ENCODE results near the gene ADAP1.

Gene ADAP1

DNA sequence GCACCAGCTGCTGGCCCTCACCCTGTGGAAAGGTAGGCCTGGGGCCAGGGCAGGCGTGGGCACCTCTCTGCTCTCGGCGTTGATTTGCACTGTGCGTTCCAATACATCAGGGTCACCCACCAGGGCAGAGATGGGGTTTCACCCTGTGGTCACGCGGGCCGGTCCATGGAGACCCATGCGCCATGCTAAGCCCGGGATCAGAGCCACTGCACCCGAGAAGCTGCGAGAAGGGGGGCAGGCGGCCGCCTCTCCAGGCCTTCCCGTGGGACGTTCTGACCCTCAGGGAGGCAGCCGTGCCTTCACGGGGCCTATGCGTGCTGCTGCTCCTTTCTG lies 67.0 kb downstream of the ADAP1 start:
- Histone ChIP-seq H3K4me3 (ENCODE audit: low read length) (no peak overlapping the region), H3K79me2 (ENCODE audit: control insufficient read depth, insufficient read depth, low read length) (peaks cover 60% of the 10 kb centered on the region), H3K23ac (ENCODE audit: low read length) (no peak overlapping the region), H4K8ac (ENCODE audit: low read depth, low read length) (no peak overlapping the region), H3K4ac (ENCODE audit: low read depth, low read length) (no peak overlapping the region), H4K5ac (ENCODE audit: low read length) (no peak overlapping the region), H3K9ac (ENCODE audit: low read length) (no peak overlapping the region), H2BK15ac (replicated peaks; ENCODE audit: low read depth) (no peak overlapping the region), H3K4me1 (ENCODE audit: control insufficient read depth, low read depth, low read length) (no peaks in the 10 kb centered on the region), H2BK120ac (ENCODE audit: low read depth, low read length) (no peak overlapping the region), H3K56ac (ENCODE audit: low read length) (peak overlapping the region; percentile 49), H3K4me2 (ENCODE audit: low read length) (no peak overlapping the region), H3K27me3 (ENCODE audit: insufficient read depth, low read length, poor library complexity) (no peaks in the 10 kb centered on the region), H2BK5ac (ENCODE audit: low read length) (no peak overlapping the region), H3K18ac (ENCODE audit: low read length) (no peak overlapping the region), H3K27ac (ENCODE audit: low read depth, low read length) (no peak overlapping the region), H3K79me1 (ENCODE audit: low read length) (peaks cover 40% of the 10 kb centered on the region), H2AK5ac (ENCODE audit: low read length) (no peak overlapping the region), H3K36me3 (ENCODE audit: control insufficient read depth, insufficient read depth, low read length) (peaks cover 5% of the 10 kb centered on the region)
- no peak for DNase-seq
- no CpG with 5 or more reads among the region's 18 CpGs for WGBS (ENCODE audit: extremely low coverage, insufficient coverage, low lambda C conversion rate)

DNA sequence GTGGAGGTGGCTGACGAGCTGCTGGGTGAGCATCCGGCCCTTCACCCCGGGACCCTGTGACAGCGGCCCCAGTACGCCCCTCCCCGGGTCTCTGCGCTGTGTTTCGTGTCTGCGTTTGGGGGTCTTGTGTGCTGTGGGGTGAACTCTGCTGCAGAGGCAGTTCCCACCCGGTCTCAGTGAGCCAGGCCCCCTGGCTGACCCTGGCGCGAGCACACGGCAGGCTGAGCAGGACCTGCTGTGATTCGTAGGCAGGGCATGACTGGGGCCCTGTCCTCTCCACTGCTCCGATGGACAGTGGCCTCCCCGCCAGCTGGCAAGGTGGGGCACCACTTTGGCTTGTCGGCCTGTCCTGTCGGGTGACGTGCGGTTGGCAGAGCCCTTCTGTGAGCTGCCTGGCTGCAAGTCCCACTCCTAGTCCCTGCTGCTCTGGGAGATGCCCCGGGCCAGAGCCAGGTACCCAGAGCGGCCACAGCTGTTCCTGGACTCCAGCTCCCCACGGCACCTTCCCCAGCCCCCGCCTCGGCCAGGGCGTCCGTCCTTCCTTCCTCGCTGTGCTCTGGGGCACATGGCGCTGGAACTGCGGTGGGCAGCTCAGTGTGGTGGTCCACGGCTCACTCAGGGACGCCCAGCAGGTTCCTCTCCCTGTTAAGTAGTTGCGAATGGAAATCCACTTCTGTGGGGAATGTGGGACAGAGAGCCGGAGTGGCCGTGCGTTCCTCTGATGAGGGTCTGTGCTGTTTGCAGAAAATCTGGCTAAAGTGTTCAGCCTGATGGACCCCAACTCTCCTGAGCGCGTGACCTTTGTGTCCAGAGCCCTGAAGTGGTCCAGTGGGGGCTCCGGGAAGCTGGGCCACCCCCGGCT lies 67.6 kb downstream of the ADAP1 start:
- DNase-seq: no peak
- no peak overlapping the region for H3K4ac ChIP-seq (ENCODE audit: low read depth, low read length)
- no peak overlapping the region for H3K18ac ChIP-seq (ENCODE audit: low read length)
- H3K56ac ChIP-seq (ENCODE audit: low read length): peak overlapping the region; percentile 49
- no peak overlapping the region for H3K9ac ChIP-seq (ENCODE audit: low read length)
- no peaks in the 10 kb centered on the region for H3K27me3 ChIP-seq (ENCODE audit: insufficient read depth, low read length, poor library complexity)
- H4K5ac ChIP-seq (ENCODE audit: low read length): no peak overlapping the region
- no peak overlapping the region for H2BK5ac ChIP-seq (ENCODE audit: low read length)
- peaks cover 65% of the 10 kb centered on the region for H3K79me2 ChIP-seq (ENCODE audit: control insufficient read depth, insufficient read depth, low read length)
- peaks cover 41% of the 10 kb centered on the region for H3K79me1 ChIP-seq (ENCODE audit: low read length)
- no peak overlapping the region for H2BK120ac ChIP-seq (ENCODE audit: low read depth, low read length)
- H3K4me3 ChIP-seq (ENCODE audit: low read length): no peak overlapping the region
- H3K23ac ChIP-seq (ENCODE audit: low read length): no peak overlapping the region
- no peak overlapping the region for H4K8ac ChIP-seq (ENCODE audit: low read depth, low read length)
- WGBS (ENCODE audit: extremely low coverage, insufficient coverage, low lambda C conversion rate): no CpG with 5 or more reads among the region's 40 CpGs
- H2AK5ac ChIP-seq (ENCODE audit: low read length): no peak overlapping the region
- peaks cover 2% of the 10 kb centered on the region for H3K36me3 ChIP-seq (ENCODE audit: control insufficient read depth, insufficient read depth, low read length)
- H3K4me1 ChIP-seq (ENCODE audit: control insufficient read depth, low read depth, low read length): no peaks in the 10 kb centered on the region
- H2BK15ac ChIP-seq (replicated peaks; ENCODE audit: low read depth): no peak overlapping the region
- H3K4me2 ChIP-seq (ENCODE audit: low read length): no peak overlapping the region
- H3K27ac ChIP-seq (ENCODE audit: low read depth, low read length): no peak overlapping the region

DNA sequence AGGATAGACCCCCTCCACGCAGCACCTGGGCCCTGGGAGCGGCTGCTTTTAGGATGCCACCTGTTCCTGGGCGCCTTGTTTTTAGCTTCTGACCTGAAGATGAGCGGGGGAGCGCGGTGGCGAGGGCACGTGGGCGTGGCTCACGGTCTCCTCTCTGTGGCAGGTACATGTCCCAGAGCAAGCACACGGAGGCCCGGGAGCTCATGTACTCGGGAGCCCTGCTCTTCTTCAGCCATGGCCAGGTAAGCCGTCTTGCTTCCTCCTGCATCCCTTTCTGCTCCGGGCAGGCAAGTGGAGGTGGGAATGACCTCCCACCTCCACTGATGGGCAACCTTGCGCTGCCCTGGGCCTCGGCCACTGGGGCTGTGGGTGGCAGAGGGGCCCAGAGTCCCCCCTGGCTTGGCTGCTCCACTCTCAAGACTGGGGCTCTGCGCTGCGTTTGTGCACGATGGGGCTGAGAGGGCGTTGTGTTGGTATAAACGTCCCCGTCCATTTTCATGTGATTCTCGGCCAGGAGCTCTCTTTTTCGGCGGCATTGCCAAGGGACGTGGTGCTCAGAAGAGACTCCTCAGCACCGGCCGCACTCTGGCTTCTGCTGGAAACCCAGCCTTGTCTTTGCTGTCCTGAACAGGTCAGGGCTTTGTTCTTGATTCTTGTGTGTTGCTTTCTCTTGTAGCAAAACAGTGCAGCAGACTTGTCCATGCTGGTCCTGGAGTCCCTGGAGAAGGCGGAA lies 68.4 kb downstream of the ADAP1 start:
- no peak overlapping the region for H3K4me2 ChIP-seq (ENCODE audit: low read length)
- no peaks in the 10 kb centered on the region for H3K27me3 ChIP-seq (ENCODE audit: insufficient read depth, low read length, poor library complexity)

DNA sequence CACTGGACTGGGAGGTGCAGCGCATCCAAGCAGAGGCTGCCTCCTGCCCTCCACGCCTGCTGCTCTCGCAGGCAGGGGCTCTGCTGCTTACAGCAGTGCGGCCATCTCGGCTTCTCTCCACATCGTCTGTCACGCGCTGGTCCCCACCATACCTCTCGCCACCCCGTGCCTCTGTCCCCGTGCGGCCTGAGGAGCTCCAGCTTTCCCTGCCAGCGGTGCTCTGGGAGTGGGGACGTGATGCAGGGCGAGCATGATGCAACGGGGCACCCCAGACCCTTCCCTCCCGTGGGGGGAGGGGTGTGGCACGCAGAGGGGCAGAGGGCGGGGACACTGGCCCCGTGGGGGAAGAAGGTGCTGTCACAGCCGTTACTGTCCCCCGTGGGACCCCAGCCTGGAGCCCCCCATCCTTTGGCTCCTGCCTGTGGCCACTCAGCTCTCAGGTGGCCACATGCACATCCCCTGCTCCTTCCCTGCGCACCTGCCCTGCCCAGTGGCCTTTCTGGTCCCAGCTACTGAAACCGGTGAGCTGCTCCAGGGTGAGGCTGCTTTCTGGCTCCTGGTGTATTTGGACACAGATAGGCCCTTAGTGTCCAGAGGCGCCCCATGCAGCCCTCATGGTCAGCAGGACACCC lies 69.1 kb downstream of the ADAP1 start:
- Histone ChIP-seq H3K79me2 (ENCODE audit: control insufficient read depth, insufficient read depth, low read length) (peaks cover 79% of the 10 kb centered on the region), H3K27me3 (ENCODE audit: insufficient read depth, low read length, poor library complexity) (no peaks in the 10 kb centered on the region), H4K8ac (ENCODE audit: low read depth, low read length) (no peak overlapping the region), H2BK5ac (ENCODE audit: low read length) (no peak overlapping the region), H3K18ac (ENCODE audit: low read length) (no peak overlapping the region), H3K27ac (ENCODE audit: low read depth, low read length) (no peak overlapping the region), H3K9ac (ENCODE audit: low read length) (no peak overlapping the region), H4K5ac (ENCODE audit: low read length) (no peak overlapping the region), H3K79me1 (ENCODE audit: low read length) (peaks cover 43% of the 10 kb centered on the region), H3K23ac (ENCODE audit: low read length) (no peak overlapping the region), H3K4ac (ENCODE audit: low read depth, low read length) (no peak overlapping the region), H2BK120ac (ENCODE audit: low read depth, low read length) (no peak overlapping the region), H3K4me1 (ENCODE audit: control insufficient read depth, low read depth, low read length) (no peaks in the 10 kb centered on the region), H3K36me3 (ENCODE audit: control insufficient read depth, insufficient read depth, low read length) (no peaks in the 10 kb centered on the region), H3K4me2 (ENCODE audit: low read length) (no peak overlapping the region), H2AK5ac (ENCODE audit: low read length) (no peak overlapping the region), H2BK15ac (replicated peaks; ENCODE audit: low read depth) (no peak overlapping the region), H3K56ac (ENCODE audit: low read length) (no peak overlapping the region), H3K4me3 (ENCODE audit: low read length) (no peak overlapping the region)
- WGBS (ENCODE audit: extremely low coverage, insufficient coverage, low lambda C conversion rate): no CpG with 5 or more reads among the region's 25 CpGs
- DNase-seq: no peak

More for the DNA sequence above, 68.4 kb downstream of the ADAP1 start:
- Histone ChIP-seq H2BK5ac (ENCODE audit: low read length) (no peak overlapping the region), H3K79me1 (ENCODE audit: low read length) (peaks cover 43% of the 10 kb centered on the region), H4K5ac (ENCODE audit: low read length) (no peak overlapping the region), H2AK5ac (ENCODE audit: low read length) (no peak overlapping the region), H3K23ac (ENCODE audit: low read length) (no peak overlapping the region), H3K79me2 (ENCODE audit: control insufficient read depth, insufficient read depth, low read length) (peaks cover 73% of the 10 kb centered on the region), H3K18ac (ENCODE audit: low read length) (no peak overlapping the region), H4K8ac (ENCODE audit: low read depth, low read length) (no peak overlapping the region), H3K4me1 (ENCODE audit: control insufficient read depth, low read depth, low read length) (no peaks in the 10 kb centered on the region), H2BK15ac (replicated peaks; ENCODE audit: low read depth) (no peak overlapping the region), H3K36me3 (ENCODE audit: control insufficient read depth, insufficient read depth, low read length) (peaks cover 2% of the 10 kb centered on the region), H3K27ac (ENCODE audit: low read depth, low read length) (no peak overlapping the region), H3K4ac (ENCODE audit: low read depth, low read length) (no peak overlapping the region), H3K4me3 (ENCODE audit: low read length) (no peak overlapping the region), H3K9ac (ENCODE audit: low read length) (no peak overlapping the region), H2BK120ac (ENCODE audit: low read depth, low read length) (no peak overlapping the region), H3K56ac (ENCODE audit: low read length) (no peak overlapping the region)
- WGBS (ENCODE audit: extremely low coverage, insufficient coverage, low lambda C conversion rate): no CpG with 5 or more reads among the region's 30 CpGs
- DNase-seq: no peak

DNA sequence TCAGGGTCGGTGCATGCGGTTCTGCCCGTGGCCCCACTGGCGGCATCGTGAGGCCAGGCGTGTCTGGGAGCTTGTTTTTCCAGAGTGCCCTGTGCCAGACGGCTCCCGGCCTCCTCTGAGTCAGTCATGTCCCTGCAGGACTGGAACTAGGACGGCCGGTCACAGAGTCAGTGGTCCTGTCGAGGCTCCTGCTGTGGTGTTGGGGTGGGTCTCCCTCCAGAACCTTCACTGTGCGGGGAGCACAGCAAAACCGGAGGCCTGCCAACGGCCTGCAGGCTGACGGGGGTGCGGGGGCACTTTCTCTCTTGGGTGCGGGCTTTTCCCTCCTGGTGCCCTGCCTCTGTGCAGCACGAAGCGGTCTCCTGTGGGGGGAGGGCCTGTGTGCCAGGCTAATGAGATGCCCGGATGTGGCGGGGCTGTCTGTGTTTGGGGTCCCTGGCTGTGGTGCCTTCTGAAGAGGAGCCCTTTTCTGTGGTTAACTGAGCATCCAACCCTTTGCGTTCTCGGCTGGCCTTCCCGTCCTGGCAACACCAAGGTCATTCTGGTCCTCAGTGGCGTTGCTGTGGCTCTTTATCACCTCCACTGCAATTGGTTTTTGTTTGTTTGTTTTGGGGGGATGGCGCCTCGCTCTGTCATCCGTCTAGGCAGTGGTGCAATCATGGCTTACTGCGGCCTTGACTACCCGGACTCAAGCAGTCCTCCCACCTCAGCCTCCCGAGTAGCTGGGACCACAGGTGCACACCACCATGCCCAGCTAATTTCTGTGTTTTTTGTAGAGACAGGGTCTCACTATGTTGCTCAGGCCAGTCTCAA lies 70.1 kb downstream of the ADAP1 start:
- Histone ChIP-seq H3K4me2 (ENCODE audit: low read length) (no peak overlapping the region), H3K36me3 (ENCODE audit: control insufficient read depth, insufficient read depth, low read length) (no peaks in the 10 kb centered on the region), H3K18ac (ENCODE audit: low read length) (no peak overlapping the region), H3K79me2 (ENCODE audit: control insufficient read depth, insufficient read depth, low read length) (peaks cover 88% of the 10 kb centered on the region), H2BK5ac (ENCODE audit: low read length) (no peak overlapping the region), H2AK5ac (ENCODE audit: low read length) (no peak overlapping the region), H3K56ac (ENCODE audit: low read length) (no peak overlapping the region), H4K5ac (ENCODE audit: low read length) (no peak overlapping the region), H3K4me1 (ENCODE audit: control insufficient read depth, low read depth, low read length) (no peaks in the 10 kb centered on the region), H3K9ac (ENCODE audit: low read length) (no peak overlapping the region), H2BK15ac (replicated peaks; ENCODE audit: low read depth) (no peak overlapping the region), H3K27me3 (ENCODE audit: insufficient read depth, low read length, poor library complexity) (no peaks in the 10 kb centered on the region), H4K8ac (ENCODE audit: low read depth, low read length) (no peak overlapping the region), H3K79me1 (ENCODE audit: low read length) (peaks cover 43% of the 10 kb centered on the region), H3K23ac (ENCODE audit: low read length) (peak overlapping the region; percentile 24), H3K4me3 (ENCODE audit: low read length) (no peak overlapping the region), H2BK120ac (ENCODE audit: low read depth, low read length) (no peak overlapping the region), H3K27ac (ENCODE audit: low read depth, low read length) (no peak overlapping the region), H3K4ac (ENCODE audit: low read depth, low read length) (no peak overlapping the region)
- whole genome bisulfite sequencing (ENCODE audit: extremely low coverage, insufficient coverage, low lambda C conversion rate): no CpG with 5 or more reads among the region's 31 CpGs
- DNase-seq: no peak
